ENCODE data around the gene ZNF615. TPM values are rescaled to one million over a fixed set of nuclear protein-coding genes. Genes with fewer than 3 reads are reported as not detected.

Gene ZNF615
- 7.7 and 12.7 TPM in 2 replicates for total RNA-seq

GRCh38 chr19:52007806-52008557, at the start of gene ZNF615:
Gene ZNF615, minus strand, starts transcription at chr19:52008211. Its CDS starts 4,500 bp downstream, at chr19:52003711.

GRCh38 chr19:52048555-52049501, 40.8 kb upstream of the ZNF615 start, which contains the start of gene ZNF432:
Gene ZNF432, minus strand, starts transcription at chr19:52048838. Its CDS starts 1,970 bp downstream, at chr19:52046868.

GRCh38 chr19:52028027-52028779, 20.2 kb upstream of the ZNF615 start, which contains the start of gene ZNF614:
Gene ZNF614, minus strand, starts transcription at chr19:52028379. Its CDS starts 2,634 bp downstream, at chr19:52025745.

GRCh38 chr19:51986309-51987291, 21.4 kb downstream of the ZNF615 start, which contains the start of gene ZNF350:
Gene ZNF350, minus strand, starts transcription at chr19:51986840. Its CDS starts 12,480 bp downstream, at chr19:51974360.

Other genes starting within 250 kb of the ZNF615 start
- gene FPR2, start 247.0 kb downstream of the ZNF615 start, total RNA-seq = not detected in 2 replicates
- gene FPR3, start 213.1 kb downstream of the ZNF615 start, total RNA-seq = 0.43 TPM in 1 of 2 replicates, not detected in the other
- 5.3 and 5.5 TPM in 2 replicates for gene ZNF577, start 120.3 kb downstream of the ZNF615 start, total RNA-seq
- gene ZNF649, start 103.2 kb downstream of the ZNF615 start, total RNA-seq = 6.3 and 10.3 TPM in 2 replicates
- 5.7 and 6.1 TPM in 2 replicates for gene ZNF613, start 80.7 kb downstream of the ZNF615 start, total RNA-seq
- 7.3 and 10.9 TPM in 2 replicates for gene ZNF350, start 21.4 kb downstream of the ZNF615 start, total RNA-seq
- 10.9 and 12.0 TPM in 2 replicates for gene ZNF614, start 20.2 kb upstream of the ZNF615 start, total RNA-seq
- gene ZNF432, start 40.6 kb upstream of the ZNF615 start, total RNA-seq = 7.9 and 8.5 TPM in 2 replicates
- 25.2 and 39.6 TPM in 2 replicates for gene ZNF841, start 87.6 kb upstream of the ZNF615 start, total RNA-seq
- gene ZNF616, start 131.7 kb upstream of the ZNF615 start, total RNA-seq = 7.3 and 8.5 TPM in 2 replicates
- 3.3 and 4.7 TPM in 2 replicates for gene ZNF836, start 163.4 kb upstream of the ZNF615 start, total RNA-seq
- gene PPP2R1A, start 181.8 kb upstream of the ZNF615 start, total RNA-seq = 148 and 271 TPM in 2 replicates

All from placental pericyte (primary cell).